Glomerular endothelial cell (primary cell): ENCODE results near the gene ZSCAN18. TPM values are rescaled to one million over a fixed set of nuclear protein-coding genes. Genes with fewer than 3 reads are reported as not detected.

Experiments used
- DNase-seq: peaks from one replicate; pipeline ENCODE4 v3.0.0-alpha.2; 2011; ENCODE audit warnings: low read depth, low spot score; ENCODE audit errors: extremely low read depth
- total RNA-seq: library from RNA; depleted of rRNA; stranded (reverse); fragments of >200 nt; gene quantifications from 2 replicates; pipeline ENCODE4 v1.2.3, GENCODE V29; 2015

Gene ZSCAN18
- total RNA-seq, 1 donor from 2014 or later, result 54.5 TPM

GRCh38 chr19:58086825-58087710, 11.0 kb downstream of the ZSCAN18 start:
- no peak for DNase-seq

- no peak for DNase-seq
Observed at GRCh38 chr19:58085348-58085875, 12.6 kb downstream of the ZSCAN18 start.

- no peak for DNase-seq
Observed at GRCh38 chr19:58084596-58085347, 13.3 kb downstream of the ZSCAN18 start.

GRCh38 chr19:58083021-58083420, 15.0 kb downstream of the ZSCAN18 start:
- DNase-seq, result no peak

GRCh38 chr19:58079792-58080191, 18.2 kb downstream of the ZSCAN18 start:
- no peak for DNase-seq

- no peak for DNase-seq
Observed at GRCh38 chr19:58067240-58067912, 30.7 kb downstream of the ZSCAN18 start.

GRCh38 chr19:58063712-58064111, 34.3 kb downstream of the ZSCAN18 start:
- no peak for DNase-seq

- no peak for DNase-seq
Observed at GRCh38 chr19:58060231-58060630, 37.8 kb downstream of the ZSCAN18 start.

GRCh38 chr19:58059671-58060078, 38.4 kb downstream of the ZSCAN18 start:
- no peak for DNase-seq

GRCh38 chr19:58059003-58059670, 38.9 kb downstream of the ZSCAN18 start, which contains the start of gene ZNF135:
ZNF135 (plus strand) TSS chr19:58059282; CDS start chr19:58060003, 721 bp downstream.
- DNase-seq, result no peak

- DNase-seq, result no peak
Observed at GRCh38 chr19:58058467-58058866, 39.6 kb downstream of the ZSCAN18 start.

GRCh38 chr19:58056861-58057260, 41.2 kb downstream of the ZSCAN18 start:
- no peak for DNase-seq

- no peak for DNase-seq
Observed at GRCh38 chr19:58056261-58056660, 41.8 kb downstream of the ZSCAN18 start.

GRCh38 chr19:58054901-58055874, 42.8 kb downstream of the ZSCAN18 start:
- DNase-seq, result no peak

GRCh38 chr19:58053480-58054156, 44.4 kb downstream of the ZSCAN18 start:
- no peak for DNase-seq

GRCh38 chr19:58052256-58052655, 45.8 kb downstream of the ZSCAN18 start:
- DNase-seq, result no peak

- DNase-seq, result no peak
Observed at GRCh38 chr19:58047672-58048071, 50.4 kb downstream of the ZSCAN18 start.

GRCh38 chr19:58046856-58047255, 51.2 kb downstream of the ZSCAN18 start:
- no peak for DNase-seq
